Vagina (tissue), 2 donors: ENCODE results near the gene ISG15.

Experiments
- CTCF ChIP-seq, 3 experiments: fragments of 450-650 bp in 2 of 3; fragments of 200-600 bp in 1 of 3; sonication (generic) in 1 of 3; IDR thresholded peaks; one replicate each; pipeline ENCODE4 v1.5.1; 2017 to 2019; ENCODE audit warnings: antibody characterized with exemption in 3 of 3, mild to moderate bottlenecking in 2 of 3, moderate library complexity in 2 of 3
- POLR2A ChIP-seq, 2 donors: fragments of 450-650 bp; IDR thresholded peaks; one replicate each; pipeline ENCODE4 v1.6.1; 2017; ENCODE audit warnings: antibody characterized with exemption in 2 of 2, mild to moderate bottlenecking in 2 of 2, moderate library complexity in 2 of 2

- TF ChIP-seq CTCF (IDR thresholded peaks at IDR 0.05) (no peak), POLR2A (IDR thresholded peaks at IDR 0.05) (no peak)
Observed at GRCh38 chr1:1020000-1020404, 6.7 kb downstream of the ISG15 start, which contains the start of gene AGRN.
